Epidermal melanocyte (primary cell): ENCODE data around the gene PTPRE.
A peak's percentile ranks its signal among the peaks of the same experiment; 100 is the strongest.

Experiments
- DNase-seq: peaks from one replicate; pipeline ENCODE4 v3.0.0; 2011; ENCODE audit warnings: low spot score; ENCODE audit not compliant: insufficient read length

The PTPRE gene

DNA sequence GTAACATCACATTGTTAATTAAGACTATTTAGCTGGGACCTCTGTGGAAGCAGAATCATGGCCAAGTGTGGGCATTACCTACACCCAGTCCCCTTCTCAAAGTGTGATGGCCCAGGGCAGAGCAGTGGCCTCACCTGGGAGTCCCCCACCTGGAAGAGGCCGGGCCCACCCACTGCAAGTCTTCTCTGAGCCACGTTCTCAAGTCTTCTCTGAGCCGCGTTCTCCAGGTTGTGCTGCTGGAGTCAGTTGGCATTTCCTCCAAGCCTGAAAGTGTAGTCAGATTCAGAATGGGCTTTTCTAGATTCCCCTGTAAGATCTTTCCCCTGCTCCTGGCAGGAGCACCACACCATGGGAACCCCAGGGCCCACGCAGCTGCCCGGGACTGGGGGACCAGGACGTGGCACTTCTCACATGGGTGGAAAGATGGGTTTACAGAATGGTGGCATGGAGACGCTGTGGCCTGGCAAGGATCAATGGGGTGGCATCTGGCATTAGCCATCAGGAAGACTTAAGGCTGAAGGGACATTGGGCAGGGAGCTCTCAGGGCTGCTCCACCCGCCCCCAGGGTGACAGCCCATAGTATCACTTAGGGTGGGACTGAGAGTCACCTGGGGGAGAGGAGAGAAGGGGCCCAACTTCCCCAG lies 151.3 kb downstream of the PTPRE start:
- DNase-seq: no peak

DNA sequence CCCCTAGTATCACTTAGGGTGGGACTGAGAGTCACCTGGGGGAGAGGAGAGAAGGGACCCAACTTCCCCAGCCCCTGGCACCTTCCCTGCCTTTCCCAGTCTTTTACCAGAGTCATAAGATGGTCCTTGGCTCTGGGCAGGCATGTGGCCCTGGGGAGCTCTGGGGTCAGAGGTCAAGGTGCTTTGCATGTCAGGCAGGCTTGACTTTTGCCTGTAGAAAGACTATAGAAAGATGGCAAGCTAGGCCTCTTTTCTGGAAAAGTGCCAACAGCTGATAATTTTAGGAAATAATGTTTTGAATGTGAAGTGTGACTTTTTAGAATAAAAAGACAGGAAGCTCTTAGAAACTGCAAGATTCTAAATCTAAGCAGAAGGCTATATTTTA lies 151.8 kb downstream of the PTPRE start:
- DNase-seq: no peak

DNA sequence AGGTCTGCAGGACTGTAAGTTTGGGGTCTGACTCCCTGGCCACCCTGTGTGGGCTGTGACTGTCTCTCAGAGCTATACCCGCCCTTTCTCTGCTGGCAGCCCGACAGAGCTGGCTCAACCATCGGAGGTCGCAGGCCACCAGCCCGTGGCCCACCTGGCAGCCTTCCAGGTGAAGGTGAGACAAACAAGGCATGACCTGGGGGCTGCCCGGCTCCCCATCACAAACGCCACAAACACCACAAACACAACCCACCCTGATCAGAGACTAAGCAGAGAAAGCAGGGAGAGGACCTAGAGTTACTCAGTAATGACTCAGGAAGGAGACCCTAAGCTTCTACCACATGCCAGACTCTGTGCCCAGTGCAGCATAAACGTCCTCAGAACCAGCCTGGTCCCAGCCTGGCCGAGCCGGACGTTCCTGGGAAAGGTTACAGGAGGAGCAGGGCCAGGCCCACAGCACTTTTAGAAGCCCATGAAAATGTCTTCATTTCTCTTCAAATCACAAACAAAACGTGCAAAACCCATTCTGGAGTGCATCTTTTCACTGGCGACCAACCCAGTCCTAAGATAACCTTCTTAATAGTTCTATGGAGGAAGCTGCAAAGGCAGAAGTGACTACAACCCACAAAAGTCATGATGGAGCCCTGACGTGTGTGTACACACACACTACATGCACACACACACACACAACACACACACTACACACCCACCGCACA lies 152.5 kb downstream of the PTPRE start:
- no peak for DNase-seq

DNA sequence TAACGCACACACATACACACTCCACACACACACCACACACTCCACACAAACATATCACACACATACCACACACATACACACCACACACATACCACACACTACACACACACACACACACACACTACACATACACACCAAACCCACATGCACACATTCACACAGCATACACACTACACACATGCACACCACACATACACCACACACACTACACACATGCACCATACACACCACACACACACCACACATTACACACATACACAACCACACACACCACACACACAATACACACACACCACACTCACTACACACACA lies 153.0 kb downstream of the PTPRE start:
- no peak for DNase-seq

DNA sequence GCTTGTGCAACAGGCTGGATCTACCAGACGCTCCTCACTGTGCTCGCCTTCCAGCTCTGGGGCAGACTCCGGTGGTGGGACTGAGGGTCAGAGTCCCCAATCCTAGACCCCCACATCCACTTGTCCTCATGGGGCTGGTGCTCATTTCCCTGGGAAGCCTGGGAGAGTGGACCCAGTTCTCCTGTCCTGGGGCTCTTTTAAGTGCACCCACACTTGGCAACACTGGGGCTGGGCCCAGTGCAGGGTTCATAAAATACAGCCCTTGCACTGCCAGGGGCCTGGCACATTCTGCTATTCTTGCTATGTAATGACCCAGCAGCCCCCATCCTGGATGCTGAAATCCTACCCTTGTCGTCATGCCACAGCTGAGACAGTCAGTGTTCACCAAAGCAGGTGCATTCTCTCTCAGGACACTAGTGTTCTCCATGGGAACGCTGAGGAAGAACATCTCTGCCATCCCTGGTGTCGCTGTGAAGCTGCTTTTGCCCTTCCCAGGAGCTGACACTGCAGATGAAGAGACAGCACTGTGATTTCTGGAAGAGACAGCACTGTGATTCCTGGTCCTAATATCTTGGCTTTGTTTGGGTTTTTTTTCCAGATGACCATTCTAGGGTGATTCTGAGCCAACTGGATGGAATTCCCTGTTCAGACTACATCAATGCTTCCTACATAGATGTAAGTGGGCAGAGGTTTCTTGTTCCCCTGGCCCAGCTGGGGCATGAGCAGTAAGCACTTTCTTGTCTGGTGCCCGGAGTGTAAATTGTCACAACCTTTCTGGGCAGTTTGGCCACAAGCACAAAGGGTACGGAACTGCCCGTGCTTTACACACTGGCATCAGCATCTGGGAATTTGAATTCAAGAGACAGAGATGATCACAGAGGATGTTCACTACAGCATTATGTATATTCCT lies 153.7 kb downstream of the PTPRE start:
- no peak for DNase-seq

DNA sequence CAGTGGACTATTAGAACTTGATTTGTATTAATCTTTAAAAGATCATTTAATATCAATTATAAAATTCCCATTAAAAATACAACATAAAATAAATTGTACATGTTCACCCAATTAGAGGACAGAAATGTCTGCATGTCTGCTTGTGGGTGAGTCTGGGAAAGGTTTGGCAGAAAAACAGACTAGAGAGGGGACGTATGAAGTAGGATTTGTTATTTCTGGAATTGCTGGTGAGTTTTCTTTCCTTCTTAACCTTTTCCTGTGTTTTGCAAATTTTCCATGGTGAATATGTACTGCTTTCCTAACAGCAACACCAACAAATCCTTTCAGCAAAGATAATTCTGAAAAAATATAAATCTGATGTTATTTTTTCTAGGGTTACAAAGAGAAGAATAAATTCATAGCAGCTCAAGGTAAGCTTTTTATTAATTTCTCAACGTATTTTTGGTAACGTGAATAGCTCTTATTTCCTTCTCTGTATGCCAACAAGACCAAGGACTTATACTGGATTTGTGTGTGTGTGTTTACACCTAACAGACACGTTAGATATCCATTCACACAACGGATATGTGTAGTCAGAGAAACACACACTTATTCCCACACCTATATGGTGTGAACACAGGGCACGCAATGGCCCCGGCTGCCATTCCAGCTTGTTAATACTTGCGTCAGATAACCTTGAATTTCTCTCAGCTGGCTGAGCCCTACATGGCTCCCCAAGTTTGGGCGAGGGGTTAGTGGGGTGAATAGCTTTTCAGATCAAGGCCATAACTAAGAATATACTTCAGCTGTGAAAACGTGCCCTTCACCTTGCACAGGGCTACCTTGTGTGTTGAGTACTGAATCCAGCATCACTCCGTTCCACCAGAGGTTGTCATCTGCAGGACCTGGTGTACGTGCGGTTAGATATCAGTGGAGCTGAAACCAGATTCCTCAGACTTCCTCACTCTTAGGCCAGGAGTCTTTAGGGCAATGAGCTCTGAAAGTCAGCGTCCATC lies 154.7 kb downstream of the PTPRE start:
- DNase-seq: no peak

DNA sequence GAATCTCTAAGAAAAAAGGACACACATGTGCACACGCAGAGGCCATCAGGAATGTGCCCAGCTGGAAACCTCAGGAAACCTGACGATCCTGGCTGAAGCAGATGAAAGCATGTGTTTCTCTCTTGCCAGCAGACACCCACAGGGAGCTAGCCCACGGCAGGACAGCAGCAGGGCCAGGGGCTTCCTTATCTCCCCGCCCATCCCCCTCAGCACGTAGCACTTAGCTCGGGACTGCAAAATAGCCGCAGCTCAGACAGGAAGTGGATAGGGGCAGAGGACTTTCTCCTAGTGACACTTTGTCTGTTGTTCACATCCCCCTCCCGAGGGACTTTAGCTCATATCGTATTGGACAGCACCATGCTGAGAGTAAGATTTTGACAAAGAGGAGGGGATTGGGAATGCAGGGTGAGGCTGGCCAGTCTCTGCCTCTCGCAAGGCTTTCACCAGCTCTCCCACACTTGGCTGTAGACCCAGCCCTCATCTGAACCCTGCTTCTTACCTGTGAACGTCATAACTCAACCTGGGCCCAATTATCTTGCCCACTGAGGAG lies 155.5 kb downstream of the PTPRE start:
- no peak for DNase-seq

DNA sequence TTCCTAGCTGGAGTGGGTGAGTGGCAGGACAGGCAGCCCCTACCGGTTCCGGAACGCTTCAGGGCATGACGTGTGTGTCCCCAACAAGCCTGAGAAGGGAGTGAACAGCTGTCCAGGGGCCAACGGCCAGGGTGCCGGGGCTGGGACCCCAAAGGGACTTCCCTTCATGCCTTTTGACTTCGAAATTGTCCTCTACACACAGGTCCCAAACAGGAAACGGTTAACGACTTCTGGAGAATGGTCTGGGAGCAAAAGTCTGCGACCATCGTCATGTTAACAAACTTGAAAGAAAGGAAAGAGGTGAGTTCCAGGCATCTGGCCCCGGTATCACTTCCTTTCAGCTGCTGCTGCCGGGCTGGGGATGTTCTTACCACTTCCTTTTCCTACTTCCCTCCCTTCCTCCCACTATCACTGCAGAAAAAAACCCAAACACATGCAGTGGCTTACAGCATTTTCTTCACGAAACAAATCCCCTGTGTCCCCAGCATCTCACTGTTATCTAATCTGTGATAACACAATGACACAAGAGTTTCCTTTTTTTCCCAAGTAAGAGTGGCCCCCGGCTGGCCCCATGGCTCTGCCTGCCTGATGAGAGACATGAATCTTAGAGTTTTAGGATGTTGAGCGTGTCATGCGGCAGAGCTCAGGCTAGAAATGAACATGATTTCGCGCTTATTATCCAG lies 156.1 kb downstream of the PTPRE start:
- no peak for DNase-seq

DNA sequence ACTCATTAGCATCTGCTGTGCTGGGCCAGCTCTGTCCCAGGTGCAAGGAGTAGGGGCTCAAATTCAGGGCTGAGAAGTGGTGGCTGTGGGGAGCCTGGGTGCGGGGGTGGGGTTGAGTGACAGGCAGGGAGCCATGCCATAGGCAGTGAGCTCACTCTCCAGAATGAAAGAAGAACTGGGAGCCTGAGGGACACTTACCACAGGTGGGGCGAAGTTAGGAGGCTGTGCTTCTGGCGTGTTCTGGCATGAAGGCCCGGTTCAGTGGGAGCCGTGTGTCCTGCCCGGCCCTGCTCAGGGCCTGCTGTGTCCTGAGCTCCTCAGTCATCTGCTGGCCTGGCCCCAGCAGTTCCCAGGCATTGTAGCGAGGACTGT lies 156.8 kb downstream of the PTPRE start:
- DNase-seq: no peak

DNA sequence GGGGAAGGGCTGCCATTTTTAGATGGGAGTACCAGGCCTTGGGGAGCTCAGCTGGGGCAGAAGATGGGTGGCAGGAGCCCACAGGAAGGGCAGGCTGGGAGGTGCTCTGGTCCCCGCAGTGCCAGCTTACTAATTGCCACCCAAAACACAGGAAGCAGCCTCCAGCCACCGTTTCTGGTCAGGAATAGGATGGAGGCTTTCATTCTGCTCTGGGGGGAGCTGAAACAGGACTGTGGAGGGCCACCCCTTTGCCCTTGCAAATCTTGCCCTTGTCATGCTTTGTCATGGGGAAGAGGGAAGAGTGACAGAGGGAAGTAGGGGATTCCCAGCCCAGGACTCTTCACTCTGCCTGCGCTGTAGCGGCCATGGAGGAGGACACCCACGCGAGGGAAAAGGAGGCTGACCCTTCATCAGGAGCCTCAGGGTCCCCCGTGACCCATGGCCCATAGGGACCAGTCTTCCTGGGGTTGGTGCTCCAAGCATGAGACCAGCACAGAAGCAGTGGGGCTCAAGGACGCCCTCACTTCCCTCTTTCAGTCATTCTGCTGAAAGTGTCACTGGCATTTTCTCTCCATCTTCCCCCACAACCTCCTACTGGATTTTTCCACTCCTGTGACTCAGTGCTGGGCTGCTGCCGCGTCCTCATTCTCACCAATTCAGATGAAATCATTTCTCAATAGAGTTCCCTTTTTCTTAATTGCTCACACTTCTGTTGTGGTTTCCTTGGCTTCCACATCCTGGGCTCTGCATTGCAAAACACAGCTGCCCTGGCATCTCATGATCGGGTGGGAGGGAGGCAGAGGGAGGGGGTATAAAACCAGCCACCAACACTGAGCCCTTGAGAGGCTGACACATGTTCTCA lies 157.4 kb downstream of the PTPRE start:
- DNase-seq: no peak

DNA sequence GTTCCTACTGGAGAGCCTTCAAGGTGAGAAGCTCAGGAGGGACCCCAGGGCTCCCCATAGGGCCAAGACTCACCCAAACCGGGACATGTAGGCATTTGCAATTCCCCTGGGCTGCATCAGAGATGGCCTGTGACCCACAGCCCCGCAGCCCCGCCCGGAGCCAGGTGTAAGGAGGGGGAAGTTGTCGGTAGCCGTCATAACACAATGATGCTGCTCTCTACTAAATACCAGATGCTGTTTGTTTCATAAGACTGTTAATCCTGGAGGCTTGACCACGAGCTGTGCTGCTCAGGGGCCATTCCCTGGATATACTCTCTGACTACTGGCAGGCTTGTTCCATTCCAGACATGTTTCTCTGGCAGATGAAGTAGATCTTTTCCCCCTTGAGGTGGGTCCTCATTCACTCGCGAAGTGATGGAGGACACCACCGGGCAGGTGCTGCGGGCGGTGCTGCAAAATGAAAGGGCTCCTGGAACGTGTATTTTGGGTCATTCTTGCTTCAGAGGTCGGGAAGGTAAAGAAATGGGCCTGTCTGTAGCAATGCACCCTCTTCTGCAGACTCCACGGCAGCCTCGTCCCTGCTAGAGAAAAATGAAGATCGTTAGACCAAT lies 158.2 kb downstream of the PTPRE start:
- DNase-seq: no peak

DNA sequence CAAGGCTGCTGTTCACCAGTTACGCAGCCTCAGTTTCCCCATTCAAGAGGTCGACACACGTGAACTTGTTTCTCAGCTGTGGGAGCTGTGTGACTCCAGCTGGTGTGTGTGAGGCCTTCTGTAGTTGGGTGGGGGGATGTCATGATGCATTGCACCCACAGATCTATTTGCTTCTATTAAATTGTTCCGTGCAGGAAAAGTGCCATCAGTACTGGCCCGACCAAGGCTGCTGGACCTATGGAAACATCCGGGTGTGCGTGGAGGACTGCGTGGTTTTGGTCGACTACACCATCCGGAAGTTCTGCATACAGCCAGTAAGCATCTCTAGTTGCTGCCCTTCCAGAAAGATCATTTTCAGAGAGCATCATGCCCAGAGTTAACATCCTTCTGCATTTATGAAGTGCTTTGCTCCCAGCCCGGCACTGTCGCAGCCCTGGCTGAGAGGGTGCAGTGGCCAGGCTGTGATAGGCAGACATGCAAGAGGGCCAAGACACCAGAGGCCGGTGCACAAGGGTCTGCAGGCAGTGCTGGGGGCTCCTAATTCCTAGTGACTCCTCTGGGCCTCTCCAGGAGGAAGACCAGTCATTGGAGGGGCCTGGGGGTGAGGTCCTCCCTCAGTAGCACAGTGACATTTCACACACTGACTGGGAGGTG lies 159.1 kb downstream of the PTPRE start:
- no peak for DNase-seq

DNA sequence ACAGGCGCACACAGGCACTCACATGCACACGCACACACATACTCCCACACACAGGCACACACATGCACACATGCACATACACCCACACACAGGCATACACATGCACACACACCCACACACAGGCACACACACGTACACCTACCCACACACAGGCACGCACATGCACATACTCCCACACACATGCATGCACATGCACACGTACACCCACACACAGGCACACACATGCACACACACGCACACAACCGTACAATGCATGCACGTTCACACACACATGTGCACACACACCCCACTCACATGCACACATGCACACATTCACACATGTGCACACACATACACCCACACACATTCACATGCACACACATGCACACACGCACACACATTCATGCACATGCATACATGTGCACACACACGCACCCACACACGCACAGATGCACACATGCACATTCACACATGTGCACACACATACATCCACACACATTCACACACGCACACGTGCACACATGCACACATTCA lies 160.0 kb downstream of the PTPRE start:
- no peak for DNase-seq

DNA sequence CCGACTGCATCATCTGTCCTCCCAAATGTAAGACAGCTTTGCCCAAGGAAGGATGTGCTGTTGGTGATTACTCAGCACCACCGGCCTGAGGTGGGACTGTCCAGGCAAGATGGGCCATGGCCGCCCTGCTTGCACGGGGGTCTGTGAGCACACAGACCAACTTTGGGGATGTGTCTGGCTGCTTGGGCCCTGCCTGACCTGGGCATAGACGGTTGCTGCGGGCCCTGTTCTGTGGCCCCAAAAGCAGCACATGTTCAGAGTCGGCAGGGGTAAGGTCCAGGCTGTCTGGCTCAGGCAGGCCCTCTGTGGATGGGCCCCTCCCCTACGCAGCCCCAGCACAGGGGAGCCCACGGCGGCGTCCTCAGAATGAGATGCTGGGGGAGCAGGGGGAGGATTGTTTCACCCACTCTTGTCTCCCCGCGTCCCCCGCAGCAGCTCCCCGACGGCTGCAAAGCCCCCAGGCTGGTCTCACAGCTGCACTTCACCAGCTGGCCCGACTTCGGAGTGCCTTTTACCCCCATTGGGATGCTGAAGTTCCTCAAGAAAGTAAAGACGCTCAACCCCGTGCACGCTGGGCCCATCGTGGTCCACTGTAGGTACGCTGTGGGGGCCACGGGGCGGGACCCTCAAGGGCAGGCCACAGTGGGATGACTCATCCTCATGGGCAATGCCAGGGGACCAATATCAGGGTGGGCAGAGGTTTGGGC lies 160.9 kb downstream of the PTPRE start:
- no peak for DNase-seq

DNA sequence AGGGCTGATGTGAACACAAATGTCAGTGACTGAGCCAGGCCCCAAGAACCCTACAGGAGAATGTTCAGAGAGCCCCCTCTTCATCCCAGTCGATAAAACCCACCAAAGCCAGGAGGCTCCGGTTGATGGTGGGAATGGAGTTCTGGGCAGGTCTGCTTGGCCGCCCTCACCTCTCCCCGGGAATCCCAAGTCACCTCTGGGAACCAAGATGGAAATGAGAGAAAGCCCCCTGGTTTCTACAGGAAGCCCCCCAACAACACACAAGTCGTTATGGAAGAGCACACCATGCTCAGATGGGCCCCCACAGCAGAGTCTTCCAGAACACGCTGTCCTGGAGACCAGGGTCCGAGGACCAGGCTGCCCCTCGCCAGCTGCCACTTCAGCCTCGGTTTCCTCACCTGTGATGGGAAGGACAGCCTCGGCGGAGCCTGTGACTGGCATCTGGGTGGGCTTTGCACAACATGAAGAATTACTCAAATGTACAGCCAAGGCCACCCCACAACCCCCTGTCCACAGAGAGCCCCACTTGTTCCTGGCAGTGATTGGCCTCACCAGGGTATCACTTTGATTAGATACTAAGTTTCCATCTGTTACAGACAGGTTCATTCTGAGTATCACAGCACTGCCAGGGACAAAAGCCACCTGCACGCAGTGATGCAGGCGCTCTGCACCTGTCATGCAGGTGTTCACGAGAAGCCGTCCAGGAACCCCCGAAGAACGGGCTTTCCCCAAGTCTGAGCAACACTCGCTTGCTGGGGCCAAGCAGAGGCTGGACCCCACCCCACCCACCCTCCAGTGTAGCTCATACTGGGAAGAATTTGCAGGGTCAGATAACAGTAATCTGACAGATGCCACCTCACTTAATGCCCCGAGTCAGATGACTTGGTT lies 161.7 kb downstream of the PTPRE start:
- DNase-seq: no peak

DNA sequence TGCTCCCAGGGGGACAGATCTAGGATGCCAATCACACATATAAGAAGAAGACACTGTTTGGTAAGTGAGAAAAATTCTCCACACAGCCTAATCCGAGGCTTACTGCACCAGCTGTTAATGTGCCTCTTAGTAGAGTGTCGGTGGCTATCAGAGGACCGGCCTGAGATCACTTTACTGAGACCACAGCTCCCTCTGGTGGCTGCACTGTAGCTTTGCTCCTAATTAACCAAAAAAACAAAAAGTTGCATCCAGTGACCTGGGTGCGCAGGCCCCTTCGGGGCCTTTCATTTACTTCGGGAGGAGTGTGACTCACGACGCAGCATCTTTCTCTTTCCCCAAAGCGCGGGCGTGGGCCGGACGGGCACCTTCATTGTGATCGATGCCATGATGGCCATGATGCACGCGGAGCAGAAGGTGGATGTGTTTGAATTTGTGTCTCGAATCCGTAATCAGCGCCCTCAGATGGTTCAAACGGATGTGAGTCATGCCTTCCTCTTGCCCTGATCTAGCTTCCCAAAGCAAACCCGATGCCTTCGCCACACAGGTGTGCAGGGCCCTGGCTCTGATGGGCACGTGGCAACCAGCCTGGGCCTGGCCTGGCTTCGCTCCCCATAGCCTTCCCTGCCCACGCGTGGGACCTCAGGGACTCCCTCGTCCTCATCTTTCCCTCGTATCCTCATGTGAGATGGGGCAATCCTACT lies 162.6 kb downstream of the PTPRE start:
- peak; percentile 41 for DNase-seq
